Dedifferentiated amniotic fluid mesenchymal stem cell (primary cell): ENCODE data around the gene MFRP.

Experiments used
- DNase-seq: peaks from one replicate; pipeline ENCODE4 v3.0.0-alpha.2; 2016; ENCODE audit errors: extremely low spot score

Gene MFRP

GRCh38 chr11:119298726-119299125 lies 47.8 kb downstream of the MFRP start:
- no peak for DNase-seq

DNA sequence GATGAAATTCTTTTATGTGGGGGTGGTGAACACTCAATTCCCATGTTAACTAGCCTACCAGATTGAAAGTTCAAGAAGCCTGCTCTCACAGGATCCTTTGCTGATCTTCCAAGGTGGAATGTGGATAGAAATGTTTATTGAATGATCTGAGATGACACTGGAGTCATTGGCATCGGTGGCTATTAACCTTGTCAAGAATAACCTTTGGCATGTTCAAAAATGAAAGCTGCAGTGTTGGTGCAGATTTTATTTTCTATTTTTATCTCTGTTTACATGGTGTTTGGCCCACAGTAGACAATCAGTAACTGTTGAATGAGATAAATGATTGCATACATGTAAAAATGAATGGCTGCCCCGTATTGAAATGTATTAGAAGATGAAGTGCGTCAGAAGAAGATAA lies 48.6 kb downstream of the MFRP start:
- no peak for DNase-seq

GRCh38 chr11:119295178-119295577 lies 51.3 kb downstream of the MFRP start:
- DNase-seq = no peak

- no peak for DNase-seq
These were observed 53.0 kb downstream of the MFRP start for GRCh38 chr11:119293461-119293860.

DNA sequence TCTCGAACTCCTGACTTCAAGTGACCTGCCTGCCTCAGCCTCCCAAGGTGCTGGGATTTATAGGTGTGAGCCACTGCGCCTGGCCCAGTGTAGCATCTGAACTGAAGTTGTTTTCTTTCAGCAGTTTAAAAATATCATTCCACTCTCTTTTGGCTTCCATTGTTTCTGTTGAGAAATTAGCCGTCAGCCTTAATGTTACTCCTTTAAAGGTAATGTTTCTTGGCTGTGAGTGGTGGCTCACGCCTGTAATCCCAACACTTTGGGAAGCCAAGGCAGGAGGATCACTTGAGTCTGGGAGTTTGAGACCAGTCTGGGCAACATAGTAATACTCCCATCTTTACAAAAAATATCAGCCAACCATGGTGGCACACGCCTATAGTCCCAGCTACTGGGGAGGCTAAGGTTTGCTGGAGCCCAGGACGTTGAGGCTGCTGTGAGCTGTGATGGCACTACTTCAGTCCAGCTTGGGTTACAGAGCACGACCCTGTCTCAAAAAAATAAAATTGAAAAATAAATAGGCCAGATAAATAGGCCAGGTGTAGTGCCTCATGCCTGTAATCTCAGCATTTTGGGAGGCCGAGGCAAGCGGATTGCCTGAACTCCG lies 55.5 kb downstream of the MFRP start:
- DNase-seq = no peak
